Activated T-helper 1 cell treated with Interleukin-2 at 50 U/mL for 16 hours (primary cell): ENCODE results near the gene CTNNA3.
"Not testable (repeated sequence)": the region's sequence is repeated elsewhere in the genome, so short reads cannot be mapped to it uniquely, and the experiment has no call there.

ENCODE experiments used
- DNase-seq: peaks from one replicate; pipeline ENCODE4 v3.0.0-alpha.2; 2020; ENCODE audit warnings: low read depth

Gene CTNNA3

DNA sequence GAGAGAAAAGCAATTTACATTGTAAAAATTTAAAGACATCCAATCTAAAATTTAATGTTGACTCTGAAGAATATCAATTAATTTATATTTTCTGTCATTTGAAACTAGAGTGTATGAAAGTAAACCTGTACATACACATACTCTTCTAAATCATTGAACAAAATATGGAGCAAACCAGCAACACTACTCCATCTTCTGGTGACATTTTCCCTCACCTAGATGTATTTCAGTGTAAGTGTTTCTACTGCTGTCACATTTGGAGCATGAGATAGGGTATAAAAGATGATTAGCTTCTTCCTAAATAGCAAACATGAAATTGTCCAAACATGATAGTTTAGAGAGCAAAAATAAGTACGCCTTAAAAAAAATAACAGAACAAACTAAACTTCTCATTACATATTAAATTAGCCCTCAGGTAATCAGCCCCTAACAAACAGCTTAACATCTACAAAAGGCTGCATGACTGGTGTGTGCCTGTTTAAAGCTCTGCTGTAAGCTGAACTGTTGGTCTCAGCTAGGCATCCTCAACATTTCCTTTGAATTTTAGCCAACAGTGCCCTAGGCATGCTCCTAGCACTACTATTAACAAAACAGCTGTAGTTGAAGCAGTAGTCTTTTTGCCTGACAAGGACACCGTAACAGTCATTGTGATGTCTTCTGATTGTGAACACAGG is 189.8 kb downstream of the CTNNA3 start:
- DNase-seq, result no peak

GRCh38 chr10:67492317-67493019 is 203.5 kb downstream of the CTNNA3 start:
- DNase-seq, result no peak

DNA sequence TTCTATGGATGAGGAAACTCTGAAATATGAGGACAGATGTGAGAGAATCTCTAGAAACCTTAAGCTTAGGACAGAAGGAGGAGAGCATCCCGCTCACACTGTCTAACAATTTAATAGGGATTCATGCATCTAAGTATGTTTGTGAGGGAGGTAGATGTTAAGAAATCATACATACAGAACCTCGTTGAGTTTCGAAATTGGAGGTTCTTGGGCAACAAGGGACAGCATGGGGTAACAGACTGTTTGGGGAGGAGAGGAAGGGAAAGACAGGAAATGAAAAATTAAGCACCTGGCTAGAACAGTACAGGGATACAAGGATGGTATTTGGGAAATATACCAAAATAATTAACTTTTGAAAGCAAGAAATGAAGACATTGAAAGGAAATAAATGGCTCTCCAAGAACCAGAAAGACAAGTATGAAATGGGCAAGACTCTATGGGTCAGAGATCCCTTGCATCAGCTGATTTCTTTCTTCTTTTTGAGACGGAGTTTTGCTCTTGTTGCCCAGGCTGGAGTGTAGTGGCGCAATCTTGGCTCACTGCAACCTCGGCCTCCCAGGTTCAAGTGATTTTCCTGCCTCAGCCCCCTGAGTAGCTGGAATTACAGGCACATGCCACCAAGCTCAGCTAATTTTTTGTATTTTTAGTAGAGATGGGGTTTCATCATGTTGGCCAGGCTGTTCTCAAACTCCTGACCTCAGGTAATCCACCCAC is 207.9 kb downstream of the CTNNA3 start:
- no peak for DNase-seq

DNA sequence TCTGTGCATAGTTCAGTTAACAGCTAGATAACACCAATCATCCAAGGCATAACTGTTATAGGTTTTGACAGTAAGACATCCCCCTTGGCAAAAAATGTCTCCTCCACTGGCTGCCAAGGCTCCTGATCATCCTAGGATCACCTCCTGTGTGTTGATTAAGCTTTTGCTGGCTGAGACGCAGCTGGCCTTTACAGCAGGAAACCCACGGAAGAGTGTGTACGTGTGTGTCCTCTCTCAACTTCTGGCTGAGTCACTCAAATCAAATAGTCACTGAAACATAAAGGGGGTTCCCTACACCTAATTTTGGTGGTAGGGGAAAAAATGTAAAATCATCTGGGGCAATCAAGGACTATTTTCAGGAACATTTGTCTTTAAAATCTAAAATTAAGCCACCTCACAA is 208.8 kb downstream of the CTNNA3 start:
- no peak for DNase-seq

DNA sequence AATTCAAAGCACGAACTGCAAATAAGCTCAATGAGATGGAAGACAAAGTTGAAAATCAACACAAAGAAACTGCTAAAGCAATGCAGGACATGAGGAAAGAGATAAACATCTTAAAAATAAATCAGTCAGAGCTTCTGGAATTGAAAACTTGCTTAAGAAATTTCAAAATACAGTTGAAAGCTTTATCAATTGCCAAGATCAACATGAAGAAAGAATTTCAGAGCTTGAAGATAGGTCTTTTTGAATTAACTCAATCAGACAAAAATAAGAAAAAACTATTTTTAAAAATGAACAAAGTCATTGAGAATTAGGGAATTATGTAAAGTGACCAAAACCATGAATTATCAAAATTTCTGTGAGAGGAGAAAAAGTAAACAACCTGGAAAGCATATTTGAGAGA is 218.1 kb downstream of the CTNNA3 start:
- no peak for DNase-seq

DNA sequence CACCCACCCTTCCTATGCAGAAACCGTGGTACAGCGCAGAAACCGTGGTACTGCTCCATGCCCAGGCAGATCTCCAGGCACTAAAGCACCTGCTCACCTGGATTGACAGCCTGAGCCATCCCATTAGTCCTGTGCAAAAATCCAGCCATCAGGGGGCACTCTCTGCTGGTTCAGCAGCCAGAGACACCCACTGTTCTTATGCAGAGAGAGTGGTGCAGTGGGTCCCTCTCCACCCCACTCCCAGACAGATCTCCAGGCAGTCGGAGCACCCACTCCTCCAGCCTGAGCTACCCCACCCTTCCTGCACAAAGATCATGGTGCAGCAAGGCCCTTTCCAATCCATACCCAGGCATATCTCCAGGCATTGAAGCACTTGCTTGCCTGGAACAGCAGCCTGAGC is 219.8 kb downstream of the CTNNA3 start:
- DNase-seq, result no peak

GRCh38 chr10:67473850-67474633 is 222.0 kb downstream of the CTNNA3 start:
- no peak for DNase-seq

DNA sequence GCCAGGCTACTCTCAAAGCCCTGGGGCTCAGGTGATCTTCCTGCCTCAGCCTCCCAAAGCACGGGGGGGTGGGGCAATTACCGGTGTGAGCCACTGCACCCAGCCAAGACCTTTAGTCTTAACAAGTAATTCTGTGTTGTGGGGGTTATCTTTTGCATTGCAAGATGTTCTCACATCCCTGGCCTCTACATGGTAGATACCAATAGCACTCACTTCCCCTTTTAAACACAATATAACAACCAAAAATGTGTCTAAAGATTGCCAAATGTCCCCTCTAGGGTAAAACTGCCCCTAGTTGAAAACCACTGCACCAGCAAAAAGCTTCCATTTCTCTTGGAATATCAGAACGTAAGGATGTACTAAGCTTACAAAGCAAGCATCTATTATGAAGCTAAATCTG is 225.0 kb downstream of the CTNNA3 start:
- no peak for DNase-seq

DNA sequence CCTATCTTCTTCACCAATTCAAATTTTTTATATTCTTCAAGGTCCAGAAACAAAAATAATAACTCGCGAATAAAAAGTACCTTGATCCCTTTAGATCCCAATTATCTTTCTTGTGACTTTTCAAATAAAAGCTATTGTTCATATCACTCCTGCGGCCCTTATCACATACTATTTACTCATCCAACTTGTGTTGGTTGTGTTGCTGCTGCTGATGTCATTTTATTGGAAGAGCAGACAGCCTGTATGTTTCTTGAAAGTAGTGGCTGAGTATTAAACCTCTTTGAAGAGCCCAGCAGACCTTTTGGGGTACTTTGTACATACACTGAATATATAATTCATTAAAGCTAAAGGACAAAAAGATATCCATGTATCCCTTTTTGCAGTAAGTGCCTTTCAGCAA is 231.7 kb downstream of the CTNNA3 start:
- DNase-seq, result no peak

GRCh38 chr10:67452892-67453291 is 243.1 kb downstream of the CTNNA3 start:
- no peak for DNase-seq

DNA sequence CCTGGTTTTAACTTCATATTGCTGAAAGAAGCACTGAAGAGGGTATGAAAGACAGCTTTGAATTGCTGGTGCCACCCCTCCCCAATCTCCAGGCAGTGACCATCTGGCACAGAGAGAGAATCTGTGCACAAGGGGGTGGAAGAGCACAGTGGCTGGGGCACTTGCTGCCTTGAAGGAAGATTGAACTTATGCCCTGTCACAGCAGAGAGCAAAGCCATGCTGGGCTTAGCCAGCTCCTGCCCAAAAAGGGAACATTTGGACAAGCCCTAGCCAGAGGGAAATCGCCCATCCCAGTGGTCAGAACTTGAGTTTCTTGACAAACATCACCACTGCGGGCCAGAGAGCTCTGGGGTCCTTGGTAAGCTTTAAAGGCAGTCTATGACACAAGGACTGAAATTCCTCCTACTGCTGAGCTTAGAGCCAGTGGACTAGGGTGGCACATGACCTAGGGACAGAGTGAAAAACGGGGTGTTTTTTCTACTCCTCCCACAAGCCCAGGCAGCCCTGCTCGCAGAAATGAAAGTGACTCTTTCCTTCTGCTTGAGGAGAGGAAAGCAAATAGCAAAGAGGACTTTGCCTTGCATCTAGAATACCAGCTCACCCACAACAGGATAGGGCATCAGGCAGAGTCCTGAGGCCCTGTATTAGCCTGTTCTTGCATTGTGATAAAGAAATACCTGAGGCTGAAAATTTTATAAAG is 257.2 kb downstream of the CTNNA3 start:
- no peak for DNase-seq

GRCh38 chr10:67433276-67433675 is 262.7 kb downstream of the CTNNA3 start:
- DNase-seq, result no peak

DNA sequence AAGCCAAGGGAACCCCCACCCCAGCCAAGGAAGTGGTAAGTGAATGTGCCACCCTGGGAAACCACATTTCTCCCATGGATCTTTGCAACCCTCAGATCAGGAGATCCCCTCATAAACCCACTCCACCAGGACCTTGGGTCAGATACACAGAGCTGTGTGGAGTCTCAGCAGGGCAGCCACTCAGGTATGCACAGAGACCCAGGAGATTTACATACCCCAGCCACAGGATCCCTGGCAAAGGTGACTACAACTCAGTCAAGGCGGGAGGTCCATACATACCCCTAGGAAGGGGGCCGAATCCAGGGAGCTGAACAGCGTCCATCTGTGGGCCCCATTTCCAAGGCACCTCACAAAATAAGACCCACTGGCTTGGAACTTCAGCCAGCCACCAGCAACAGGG is 293.4 kb downstream of the CTNNA3 start:
- no peak for DNase-seq

- no peak for DNase-seq
Measured at GRCh38 chr10:67401711-67402110, 294.3 kb downstream of the CTNNA3 start.

DNA sequence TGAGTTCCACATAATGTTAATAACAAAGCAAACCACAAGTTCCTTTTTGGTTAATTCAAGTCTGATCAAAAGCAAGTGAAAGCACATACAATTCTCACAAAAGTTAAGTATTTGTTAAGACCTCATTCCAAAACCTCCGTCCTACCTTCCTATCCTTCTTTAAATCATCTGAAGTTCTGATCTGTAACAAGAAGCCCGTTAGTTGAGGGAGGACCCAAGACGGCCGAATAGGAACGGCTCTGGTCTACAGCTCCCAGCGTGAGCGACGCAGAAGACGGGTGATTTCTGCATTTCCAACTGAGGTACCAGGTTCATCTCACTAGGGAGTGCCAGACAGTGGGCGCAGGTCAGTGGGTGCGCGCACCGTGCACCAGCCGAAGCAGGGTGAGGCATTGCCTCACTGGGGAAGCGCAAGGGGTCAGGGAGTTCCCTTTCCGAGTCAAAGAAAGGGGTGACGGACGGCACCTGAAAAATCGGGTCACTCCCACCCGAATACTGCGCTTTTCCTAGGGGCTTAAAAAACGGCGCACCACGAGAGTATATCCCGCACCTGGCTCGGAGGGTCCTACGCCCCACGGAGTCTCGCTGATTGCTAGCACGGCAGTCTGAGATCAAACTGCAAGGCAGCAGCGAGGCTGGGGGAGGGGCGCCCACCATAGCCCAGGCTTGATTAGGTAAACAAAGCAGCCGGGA is 309.0 kb downstream of the CTNNA3 start:
- DNase-seq, result not testable (repeated sequence)

- DNase-seq, result no peak
Measured at GRCh38 chr10:67386260-67386659, 309.7 kb downstream of the CTNNA3 start.

- DNase-seq, result no peak
Measured at GRCh38 chr10:67385566-67385965, 310.4 kb downstream of the CTNNA3 start.

- no peak for DNase-seq
Measured at GRCh38 chr10:67385089-67385488, 310.9 kb downstream of the CTNNA3 start.

- no peak for DNase-seq
Measured at GRCh38 chr10:67331121-67331910, 364.7 kb downstream of the CTNNA3 start.
